IPS-18c (cell line): ENCODE measurements around the gene GTPBP4.

Experiments used
- H3K4me3 ChIP-seq: 2 replicates; pipeline ENCODE4 v1.7.0; 2013; ENCODE audit warnings: low read depth, mild to moderate bottlenecking, low read length, moderate library complexity; ENCODE audit not compliant: insufficient read depth
- H3K9me3 ChIP-seq: one replicate; pipeline ENCODE4 v1.6.1; 2013; ENCODE audit warnings: mild to moderate bottlenecking, low read length, moderate library complexity; ENCODE audit not compliant: control insufficient read depth, insufficient read depth

The GTPBP4 gene

GRCh38 chr10:963655-964054 is 24.6 kb upstream of the GTPBP4 start:
- no peak overlapping the region for H3K4me3 ChIP-seq

GRCh38 chr10:964321-964987 is 23.8 kb upstream of the GTPBP4 start:
- Histone ChIP-seq H3K9me3 (no peaks in the 10 kb centered on the region), H3K4me3 (no peak overlapping the region)

More at GRCh38 chr10:963655-964054, 24.6 kb upstream of the GTPBP4 start:
- H3K9me3 ChIP-seq, result no peaks in the 10 kb centered on the region

- Histone ChIP-seq H3K4me3 (no peak overlapping the region), H3K9me3 (no peaks in the 10 kb centered on the region)
Observed at GRCh38 chr10:964988-965417, 23.2 kb upstream of the GTPBP4 start.

- Histone ChIP-seq H3K4me3 (no peak overlapping the region), H3K9me3 (no peaks in the 10 kb centered on the region)
Observed at GRCh38 chr10:966466-967235, 21.6 kb upstream of the GTPBP4 start.

GRCh38 chr10:968546-969199 is 19.6 kb upstream of the GTPBP4 start:
- no peak overlapping the region for H3K4me3 ChIP-seq

GRCh38 chr10:969473-970150 is 18.6 kb upstream of the GTPBP4 start:
- H3K9me3 ChIP-seq, result no peaks in the 10 kb centered on the region
- no peak overlapping the region for H3K4me3 ChIP-seq

More at GRCh38 chr10:968546-969199, 19.6 kb upstream of the GTPBP4 start:
- H3K9me3 ChIP-seq, result no peaks in the 10 kb centered on the region

GRCh38 chr10:970311-971149 is 17.7 kb upstream of the GTPBP4 start:
- Histone ChIP-seq H3K4me3 (no peak overlapping the region), H3K9me3 (no peaks in the 10 kb centered on the region)

GRCh38 chr10:971150-971542 is 17.1 kb upstream of the GTPBP4 start:
- Histone ChIP-seq H3K9me3 (no peaks in the 10 kb centered on the region), H3K4me3 (no peak overlapping the region)

- Histone ChIP-seq H3K4me3 (no peak overlapping the region), H3K9me3 (no peaks in the 10 kb centered on the region)
Observed at GRCh38 chr10:971613-972012, 16.6 kb upstream of the GTPBP4 start.

- H3K4me3 ChIP-seq, result no peak overlapping the region
Observed at GRCh38 chr10:972763-973162, 15.5 kb upstream of the GTPBP4 start.

GRCh38 chr10:974038-974784 is 14.0 kb upstream of the GTPBP4 start:
- Histone ChIP-seq H3K9me3 (peaks cover 5% of the 10 kb centered on the region), H3K4me3 (no peak overlapping the region)

More at GRCh38 chr10:972763-973162, 15.5 kb upstream of the GTPBP4 start:
- peaks cover 1% of the 10 kb centered on the region for H3K9me3 ChIP-seq

GRCh38 chr10:974785-975074 is 13.5 kb upstream of the GTPBP4 start:
- H3K9me3 ChIP-seq, result peaks cover 7% of the 10 kb centered on the region
- H3K4me3 ChIP-seq, result no peak overlapping the region

- H3K9me3 ChIP-seq, result peaks cover 18% of the 10 kb centered on the region
- H3K4me3 ChIP-seq, result no peak overlapping the region
Observed at GRCh38 chr10:976316-976715, 11.9 kb upstream of the GTPBP4 start.

- Histone ChIP-seq H3K9me3 (peaks cover 18% of the 10 kb centered on the region), H3K4me3 (no peak overlapping the region)
Observed at GRCh38 chr10:978826-979421, 9.3 kb upstream of the GTPBP4 start.

GRCh38 chr10:980468-981093 is 7.7 kb upstream of the GTPBP4 start:
- Histone ChIP-seq H3K9me3 (peaks cover 18% of the 10 kb centered on the region), H3K4me3 (no peak overlapping the region; the same call in 1 of the 2 replicates)
